Measurements from ENCODE around the gene PRDX1. TPM values are rescaled to one million over a fixed set of nuclear protein-coding genes. Genes with fewer than 3 reads are reported as not detected.

Gene PRDX1
- total RNA-seq = 1,000 to 10,000 TPM in 1 of 8 experiments, 100 to 1,000 TPM in 7; 245 to 1,200 (median 476) TPM

DNA sequence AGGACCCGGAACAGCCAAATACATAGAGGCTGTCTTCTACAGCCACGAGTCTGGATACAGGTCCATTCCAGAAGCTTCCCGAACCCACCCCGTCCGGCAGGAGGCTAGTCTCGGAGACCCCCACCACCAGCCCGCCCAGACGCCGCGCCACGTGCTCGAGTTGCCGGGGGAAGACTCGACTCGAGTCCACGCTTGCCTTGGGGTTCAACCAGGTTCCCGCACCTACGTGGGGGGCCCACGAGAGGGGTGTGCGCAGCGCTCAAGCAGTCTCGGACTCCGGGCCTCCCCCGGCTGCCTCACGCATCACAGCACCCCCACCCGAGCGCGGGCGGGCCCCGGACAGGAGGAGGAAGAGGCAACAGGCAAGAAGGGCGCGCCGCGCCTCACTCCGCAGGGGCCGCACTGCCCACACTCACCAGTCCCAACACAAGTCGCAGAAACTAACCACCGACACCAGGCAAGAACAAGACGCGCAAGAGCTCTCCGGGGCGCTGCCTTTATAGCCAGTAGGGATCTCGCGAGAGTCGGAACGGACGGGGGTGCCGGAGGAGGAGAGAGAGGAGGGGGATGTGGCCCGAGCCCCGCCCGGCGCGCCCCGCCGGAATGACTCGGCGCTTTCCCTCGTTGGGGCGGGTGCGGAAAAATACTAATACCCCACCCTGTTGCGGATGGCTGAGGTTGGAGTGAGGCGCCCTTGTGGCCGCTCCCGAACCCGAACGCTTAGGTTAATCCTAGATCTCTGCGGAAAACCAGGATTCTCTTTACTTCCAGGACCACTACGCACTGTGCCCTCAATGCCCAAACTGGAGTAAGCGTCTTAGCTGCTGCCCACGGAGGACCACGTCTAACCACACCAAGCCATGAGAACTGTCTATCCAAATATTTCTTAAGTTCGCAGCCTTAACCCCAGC, at the start of gene PRDX1:
Gene PRDX1 (minus strand): TSS at position 472 of the 911 bp plus-strand sequence. CDS start 2,841 bp downstream, outside the sequence.
- Histone ChIP-seq H3K4me3 (peak within 1 kb of the TSS; percentile 71 to 98 (median 95)), H3K27ac (peak within 1 kb of the TSS; percentile 74 to 85), H3K4me1 (replicated peaks in 1 of 2) (peaks cover 22 to 23% of the 10 kb centered on the region in 2 donors)
- ATAC-seq (replicated peaks in 6 of 8) = peak; percentile 85 to 94 (median 92)
- in situ Hi-C loops (cut with MboI; ENCODE audit: low pct_unique_long_range_greater_than_20kb in 2 of 9, low sequenced_read_pairs in 9 of 9, unreplicated experiment in 9 of 9) = no loop called here
- WGBS, 10 experiments = 0 to 13% (median 3%) methylated on average over 3 to 26 of the region's 72 CpGs; no CpG with 5 or more reads in 1 of the 10 experiments

DNA sequence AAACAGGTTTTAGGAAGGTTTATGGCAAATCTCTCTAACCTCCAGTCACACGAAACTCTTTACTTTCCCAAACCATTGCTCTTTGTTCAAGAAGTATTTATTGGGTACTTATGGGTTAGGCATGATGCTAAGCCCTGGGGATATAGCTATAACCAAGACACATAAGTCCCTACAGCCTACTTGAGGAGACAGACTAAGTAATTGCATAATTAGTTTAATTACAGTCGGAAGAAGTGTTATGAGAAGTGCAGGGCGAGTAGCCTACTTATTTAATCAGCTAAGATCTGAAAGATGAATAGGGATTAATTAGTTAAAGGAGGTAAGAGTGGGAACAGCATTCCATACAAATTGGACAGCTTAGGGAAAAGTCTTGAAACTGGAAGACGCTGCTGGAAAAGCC, 48.9 kb upstream of the PRDX1 start:
- in situ Hi-C loops (cut with MboI; ENCODE audit: low pct_unique_long_range_greater_than_20kb in 2 of 9, low sequenced_read_pairs in 9 of 9, unreplicated experiment in 9 of 9) = loop anchor here in 1 of 9 experiments (25.0 kb wide), 1 partner anchor 208 kb away; no protein-coding TSS in a partner anchor

DNA sequence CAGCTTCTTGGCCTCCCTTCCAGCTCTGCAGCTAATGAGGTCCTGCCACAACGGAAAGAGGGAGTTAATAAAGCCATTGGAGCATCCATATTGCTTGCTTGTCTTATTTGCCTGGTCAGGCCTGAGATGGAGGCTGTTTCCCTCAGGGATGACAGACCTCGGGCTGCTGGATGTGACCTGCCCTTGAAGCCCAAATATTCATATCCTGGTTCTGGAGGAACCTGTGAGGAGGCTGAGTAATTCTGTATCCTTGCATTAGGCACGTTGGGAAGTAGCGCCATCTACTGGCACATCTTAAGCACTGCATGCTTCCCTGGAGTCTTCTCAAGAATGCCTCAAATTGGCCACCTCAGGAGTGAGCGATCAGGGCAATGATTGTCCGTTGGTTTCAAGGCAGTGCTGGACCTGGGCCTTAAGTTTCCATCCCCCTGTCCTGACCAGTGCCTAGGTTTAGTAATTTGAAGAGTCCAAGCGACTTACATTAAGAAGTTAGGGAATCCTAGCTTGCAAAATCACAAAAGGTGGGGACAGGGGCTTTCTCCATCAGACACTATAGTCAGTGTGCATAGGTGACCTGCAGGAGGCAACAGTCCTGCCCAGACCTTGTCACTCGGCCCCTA, 48.4 kb upstream of the PRDX1 start:
- in situ Hi-C loops (cut with MboI; ENCODE audit: low pct_unique_long_range_greater_than_20kb in 2 of 9, low sequenced_read_pairs in 9 of 9, unreplicated experiment in 9 of 9) = loop anchor here in 2 of 9 experiments (10.0 to 25.0 kb wide), 2 partner anchors 65 to 208 kb away; partner anchors contain the start of genes CCDC163 (in 1 of the 2) and MMACHC (in 1 of the 2)
- Histone ChIP-seq H3K27ac (no peak overlapping the region), H3K4me3 (no peak overlapping the region), H3K4me1 (replicated peaks in 1 of 2) (no peaks in the 10 kb centered on the region)
- 0 to 26% (median 15%) methylated on average over 1 to 5 of the region's 8 CpGs; no CpG with 5 or more reads in 2 of the 10 experiments for WGBS, 10 experiments
- peak; percentile 53 to 93 (median 85) for ATAC-seq (replicated peaks in 6 of 8)

More for the DNA sequence above, 48.9 kb upstream of the PRDX1 start:
- H3K27ac ChIP-seq = no peak overlapping the region
- ATAC-seq (replicated peaks in 6 of 8) = no peak
- no peak overlapping the region for H3K4me3 ChIP-seq
- WGBS, 10 experiments = 44 to 100% (median 89%) methylated on average over 1 to 4 of the region's 4 CpGs; no CpG with 5 or more reads in 1 of the 10 experiments
- H3K4me1 ChIP-seq (replicated peaks in 1 of 2) = no peaks in the 10 kb centered on the region

DNA sequence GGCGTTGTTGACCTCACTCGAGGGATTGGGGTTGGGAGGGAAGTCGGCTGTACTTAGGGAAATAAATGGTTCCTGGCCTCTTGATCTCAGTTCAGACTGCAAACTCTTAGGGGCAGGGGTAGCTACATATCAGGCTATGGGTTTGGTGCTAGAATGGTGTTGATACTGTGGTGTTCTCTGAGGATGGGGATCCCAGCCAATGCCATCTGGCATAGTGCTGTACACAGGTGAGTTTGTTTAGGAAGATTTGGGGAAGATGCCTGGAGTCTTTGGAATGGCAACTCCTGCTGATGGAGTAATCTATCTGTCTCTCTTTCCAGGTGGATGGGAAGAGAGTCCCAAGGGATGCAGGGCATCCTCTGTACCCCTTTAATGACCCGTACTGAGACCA, 47.9 kb upstream of the PRDX1 start:
- Histone ChIP-seq H3K27ac (no peak overlapping the region), H3K4me3 (no peak overlapping the region), H3K4me1 (replicated peaks in 1 of 2) (no peaks in the 10 kb centered on the region)
- ATAC-seq (replicated peaks in 6 of 8) = peak in 5 of 8 experiments; percentile 18 to 27 (median 21)
- in situ Hi-C loops (cut with MboI; ENCODE audit: low pct_unique_long_range_greater_than_20kb in 2 of 9, low sequenced_read_pairs in 9 of 9, unreplicated experiment in 9 of 9) = loop anchor here in 2 of 9 experiments (10.0 to 25.0 kb wide), 2 partner anchors 65 to 207 kb away; partner anchors contain the start of genes CCDC163 (in 1 of the 2) and MMACHC (in 1 of the 2)
- WGBS, 10 experiments = 0 to 87% (median 75%) methylated on average over 2 to 4 of the region's 4 CpGs; no CpG with 5 or more reads in 4 of the 10 experiments

DNA sequence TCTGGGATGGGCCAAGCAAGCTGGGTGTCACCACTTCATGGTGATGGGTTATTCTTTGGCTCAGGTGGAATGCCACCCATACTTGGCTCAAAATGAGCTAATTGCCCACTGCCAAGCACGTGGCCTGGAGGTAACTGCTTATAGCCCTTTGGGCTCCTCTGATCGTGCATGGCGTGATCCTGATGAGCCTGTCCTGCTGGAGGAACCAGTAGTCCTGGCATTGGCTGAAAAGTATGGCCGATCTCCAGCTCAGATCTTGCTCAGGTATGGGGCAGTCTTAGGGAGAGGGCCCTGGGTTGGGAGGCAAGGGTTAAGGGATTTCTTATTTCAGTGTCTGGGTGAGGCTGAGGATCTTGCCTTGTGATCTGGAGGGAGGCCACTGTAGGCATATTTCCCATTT, 46.7 kb upstream of the PRDX1 start:
- ATAC-seq (replicated peaks in 6 of 8) = no peak
- Histone ChIP-seq H3K4me1 (replicated peaks in 1 of 2) (no peaks in the 10 kb centered on the region), H3K27ac (no peak overlapping the region), H3K4me3 (no peak overlapping the region)
- in situ Hi-C loops (cut with MboI; ENCODE audit: low pct_unique_long_range_greater_than_20kb in 2 of 9, low sequenced_read_pairs in 9 of 9, unreplicated experiment in 9 of 9) = loop anchor here in 2 of 9 experiments (10.0 to 25.0 kb wide), 2 partner anchors 64 to 206 kb away; partner anchors contain the start of genes CCDC163 (in 1 of the 2) and MMACHC (in 1 of the 2)
- 68 to 100% (median 90%) methylated on average over 1 to 4 of the region's 4 CpGs; no CpG with 5 or more reads in 3 of the 10 experiments for WGBS, 10 experiments

DNA sequence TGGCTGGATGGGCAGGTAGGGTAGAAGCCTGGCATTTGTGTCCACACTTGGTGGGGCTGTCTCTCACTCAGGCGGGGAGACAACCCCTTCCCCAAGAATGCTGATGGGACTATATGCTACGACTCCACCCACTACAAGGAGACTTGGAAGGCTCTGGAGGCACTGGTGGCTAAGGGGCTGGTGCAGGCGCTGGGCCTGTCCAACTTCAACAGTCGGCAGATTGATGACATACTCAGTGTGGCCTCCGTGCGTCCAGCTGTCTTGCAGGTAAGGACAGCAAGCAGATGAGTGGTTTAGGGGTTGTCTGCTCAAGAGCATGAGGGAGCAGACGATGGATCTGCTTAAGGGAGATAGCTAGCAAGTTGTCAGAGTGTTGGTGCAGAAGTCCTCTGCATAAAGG, 46.2 kb upstream of the PRDX1 start:
- in situ Hi-C loops (cut with MboI; ENCODE audit: low pct_unique_long_range_greater_than_20kb in 2 of 9, low sequenced_read_pairs in 9 of 9, unreplicated experiment in 9 of 9) = loop anchor here in 2 of 9 experiments (10.0 to 25.0 kb wide), 2 partner anchors 63 to 206 kb away; partner anchors contain the start of genes CCDC163 (in 1 of the 2) and MMACHC (in 1 of the 2)
- Histone ChIP-seq H3K4me1 (replicated peaks in 1 of 2) (no peaks in the 10 kb centered on the region), H3K27ac (no peak overlapping the region), H3K4me3 (no peak overlapping the region)
- ATAC-seq (replicated peaks in 6 of 8) = no peak
- WGBS, 10 experiments = 81 to 100% (median 100%) methylated on average over 1 to 7 of the region's 7 CpGs; no CpG with 5 or more reads in 2 of the 10 experiments

DNA sequence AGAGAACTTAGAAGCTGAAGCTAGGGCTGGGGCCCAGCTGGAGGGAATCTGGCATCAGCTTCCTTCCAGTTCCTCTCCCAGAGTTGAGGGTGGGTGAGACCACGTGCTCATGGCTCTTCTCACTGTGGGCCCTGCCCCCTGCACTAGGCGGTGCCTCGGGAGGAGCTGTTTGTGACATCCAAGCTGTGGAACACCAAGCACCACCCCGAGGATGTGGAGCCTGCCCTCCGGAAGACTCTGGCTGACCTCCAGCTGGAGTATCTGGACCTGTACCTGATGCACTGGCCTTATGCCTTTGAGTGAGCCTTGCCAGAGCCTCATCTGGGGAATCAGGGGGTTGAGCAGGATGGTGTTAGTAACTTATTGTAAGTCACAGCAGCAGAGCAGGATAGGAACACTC, 45.0 kb upstream of the PRDX1 start:
- no peak overlapping the region for H3K4me3 ChIP-seq
- in situ Hi-C loops (cut with MboI; ENCODE audit: low pct_unique_long_range_greater_than_20kb in 2 of 9, low sequenced_read_pairs in 9 of 9, unreplicated experiment in 9 of 9) = loop anchor here in 2 of 9 experiments (10.0 to 25.0 kb wide), 2 partner anchors 62 to 204 kb away; partner anchors contain the start of genes CCDC163 (in 1 of the 2) and MMACHC (in 1 of the 2)
- H3K27ac ChIP-seq = no peak overlapping the region
- WGBS, 10 experiments = 0 to 100% (median 74%) methylated on average over 1 to 5 of the region's 5 CpGs; no CpG with 5 or more reads in 4 of the 10 experiments
- H3K4me1 ChIP-seq (replicated peaks in 1 of 2) = no peaks in the 10 kb centered on the region
- peak in 3 of 8 experiments; percentile 81 to 98 (median 95) for ATAC-seq (replicated peaks in 6 of 8)

DNA sequence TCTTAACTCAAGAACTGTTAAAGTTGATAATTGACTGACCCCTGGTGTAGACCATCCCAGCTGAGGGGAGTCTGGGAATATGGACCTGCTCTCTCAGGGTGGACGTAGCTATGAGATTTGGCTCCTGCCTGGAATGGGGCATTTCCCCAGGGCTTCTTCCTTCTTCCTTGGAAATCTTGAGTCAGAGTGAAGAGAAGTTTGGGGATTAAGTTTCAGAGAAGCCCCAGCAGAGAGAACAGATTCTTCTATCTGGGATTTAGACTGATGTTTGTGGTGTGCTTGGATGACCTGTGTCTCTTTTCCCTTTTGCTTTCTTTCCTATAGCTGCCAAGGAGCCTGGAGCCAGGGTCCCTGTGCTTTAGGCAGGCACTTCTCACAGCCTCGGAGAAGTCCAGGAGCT, 42.2 kb upstream of the PRDX1 start:
- Histone ChIP-seq H3K4me3 (no peak overlapping the region), H3K4me1 (replicated peaks in 1 of 2) (no peaks in the 10 kb centered on the region), H3K27ac (no peak overlapping the region)
- in situ Hi-C loops (cut with MboI; ENCODE audit: low pct_unique_long_range_greater_than_20kb in 2 of 9, low sequenced_read_pairs in 9 of 9, unreplicated experiment in 9 of 9) = loop anchor here in 2 of 9 experiments (10.0 to 25.0 kb wide), 2 partner anchors 59 to 202 kb away; partner anchors contain the start of genes CCDC163 (in 1 of the 2) and MMACHC (in 1 of the 2)
- WGBS, 10 experiments = 80 to 100% (median 100%) methylated on average over 1 to 2 of the region's 2 CpGs; no CpG with 5 or more reads in 3 of the 10 experiments
- ATAC-seq (replicated peaks in 6 of 8) = no peak

DNA sequence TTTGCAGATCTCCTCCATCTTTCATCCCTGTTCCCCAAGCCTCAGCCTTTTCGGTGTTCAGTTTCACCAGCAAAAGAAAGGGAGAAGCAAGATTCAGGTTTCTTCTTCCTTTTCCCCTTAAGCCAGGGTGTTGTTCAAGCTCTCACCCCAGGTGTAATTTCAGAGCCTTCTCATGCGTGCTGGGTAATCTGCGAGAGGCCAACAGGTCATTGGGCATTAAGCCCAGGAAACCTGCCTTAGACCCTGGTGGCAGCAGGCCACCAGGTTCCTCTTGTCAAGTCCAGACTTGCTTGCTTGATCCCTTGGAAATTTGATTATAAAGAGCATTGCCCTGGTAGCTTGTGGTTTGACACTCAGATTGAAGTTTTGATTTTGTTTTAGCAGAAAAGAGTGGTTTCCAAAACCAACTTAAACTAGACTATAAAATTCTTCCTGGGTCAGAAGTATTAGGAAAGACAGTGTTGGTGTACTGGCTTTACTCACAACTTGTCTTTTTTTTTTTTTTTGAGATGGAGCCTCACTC, 35.8 kb upstream of the PRDX1 start:
- ATAC-seq (replicated peaks in 6 of 8) = no peak
- H3K27ac ChIP-seq = no peak overlapping the region
- WGBS, 10 experiments = 70 to 100% (median 87%) methylated on average over 1 to 3 of the region's 3 CpGs; no CpG with 5 or more reads in 2 of the 10 experiments

DNA sequence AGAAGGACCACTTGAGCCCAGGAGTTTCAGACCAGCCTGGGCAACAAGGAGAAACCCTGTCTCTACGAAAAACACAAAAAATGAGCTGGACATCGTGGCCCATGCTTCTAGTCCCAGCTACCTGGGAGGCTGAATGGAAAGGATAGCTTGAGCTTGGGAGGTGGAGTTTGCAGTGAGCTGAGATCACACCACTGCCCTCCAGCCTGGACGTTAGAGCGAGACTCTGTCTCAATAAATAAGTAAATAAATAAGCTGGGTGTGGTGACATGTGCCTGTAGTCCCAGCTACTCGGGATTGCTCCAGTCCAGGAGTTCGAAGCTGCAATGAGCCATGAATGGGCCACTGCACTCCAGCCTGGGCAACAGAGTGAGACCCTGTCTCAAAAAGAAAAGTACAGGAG, 32.5 kb upstream of the PRDX1 start:
- in situ Hi-C loops (cut with MboI; ENCODE audit: low pct_unique_long_range_greater_than_20kb in 2 of 9, low sequenced_read_pairs in 9 of 9, unreplicated experiment in 9 of 9) = loop anchor here in 1 of 9 experiments (25.0 kb wide), 1 partner anchor 192 kb away; no protein-coding TSS in a partner anchor
- 72 to 100% (median 94%) methylated on average over 1 to 6 of the region's 6 CpGs; no CpG with 5 or more reads in 3 of the 10 experiments for WGBS, 10 experiments
- no peak for ATAC-seq (replicated peaks in 6 of 8)

More for the DNA sequence above, 35.8 kb upstream of the PRDX1 start:
- Histone ChIP-seq H3K4me3 (no peak overlapping the region), H3K4me1 (replicated peaks in 1 of 2) (peaks cover under 1 to 2% of the 10 kb centered on the region in 2 donors)
- in situ Hi-C loops (cut with MboI; ENCODE audit: low pct_unique_long_range_greater_than_20kb in 2 of 9, low sequenced_read_pairs in 9 of 9, unreplicated experiment in 9 of 9) = loop anchor here in 1 of 9 experiments (25.0 kb wide), 1 partner anchor 195 kb away; no protein-coding TSS in a partner anchor

DNA sequence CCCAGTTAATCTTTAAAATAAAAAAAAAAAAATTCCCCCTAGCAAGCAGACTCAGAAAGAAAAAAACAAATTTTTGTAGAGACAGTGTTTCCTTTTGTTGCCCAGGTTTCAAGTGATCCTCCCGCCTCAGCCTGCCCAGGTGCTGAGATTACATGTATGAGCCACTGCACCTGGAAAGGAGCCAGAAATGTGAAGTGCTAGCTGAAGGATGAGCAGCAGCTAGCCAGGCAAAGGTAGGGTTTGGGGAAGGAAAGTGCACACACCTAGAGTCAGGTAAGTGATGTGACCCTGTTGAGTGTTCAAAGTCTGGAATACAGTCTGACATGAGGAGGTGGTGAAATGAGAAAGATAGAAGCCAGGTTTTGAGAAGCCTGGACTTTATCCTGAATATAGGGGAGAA, 30.6 kb upstream of the PRDX1 start:
- Histone ChIP-seq H3K4me1 (replicated peaks in 1 of 2) (peaks cover 13 to 16% of the 10 kb centered on the region in 2 donors), H3K27ac (no peak overlapping the region), H3K4me3 (peak overlapping the region in 3 of 5 donors; percentile 54 to 74 (median 59))
- ATAC-seq (replicated peaks in 6 of 8) = no peak
- 83 to 100% (median 100%) methylated on average over 1 of the region's 1 CpG; no CpG with 5 or more reads in 5 of the 10 experiments for WGBS, 10 experiments
- in situ Hi-C loops (cut with MboI; ENCODE audit: low pct_unique_long_range_greater_than_20kb in 2 of 9, low sequenced_read_pairs in 9 of 9, unreplicated experiment in 9 of 9) = loop anchor here in 1 of 9 experiments (25.0 kb wide), 1 partner anchor 190 kb away; no protein-coding TSS in a partner anchor

More for the DNA sequence above, 32.5 kb upstream of the PRDX1 start:
- no peak overlapping the region for H3K27ac ChIP-seq
- H3K4me1 ChIP-seq (replicated peaks in 1 of 2) = peaks cover 13 to 16% of the 10 kb centered on the region in 2 donors
- no peak overlapping the region for H3K4me3 ChIP-seq
